Measurements from ENCODE around the gene CEP126. TPM values are rescaled to one million over a fixed set of nuclear protein-coding genes. Genes with fewer than 3 reads are reported as not detected.
A peak's percentile ranks its signal among the peaks of the same experiment; 100 is the strongest.

CEP126 gene
- total and polyA plus RNA-seq, 2 of the 13 experiments (the other 11 are each of a cell fraction or from before 2014, with no cell fraction given), result 1.4 to 1.7 TPM

GRCh38 chr11:101914738-101915426 is at the start of gene CEP126 (continued):
- TF ChIP-seq ZMAT3 (CRISPR knock-in tag; conservative IDR thresholded peaks at IDR 0.05), result 0 out of 2 replicates have a peak, but pooled peaks have one; percentile 74
- no peak for TF ChIP-seq ZNF256 (CRISPR knock-in tag; conservative IDR thresholded peaks at IDR 0.05)
- no peak for TF ChIP-seq PTBP1 (IDR thresholded peaks at IDR 0.05; ENCODE audit: low read depth, low read length, poor library complexity, severe bottlenecking)
- TF ChIP-seq ZEB1 (IDR thresholded peaks at IDR 0.05; ENCODE audit: insufficient replicate concordance, low read depth), result no peak
- TF ChIP-seq FUBP1 (CRISPR knock-in tag; IDR thresholded peaks at IDR 0.05; ENCODE audit: borderline replicate concordance), result no peak
- TF ChIP-seq ZNF564 (CRISPR knock-in tag; IDR thresholded peaks at IDR 0.05), result no peak
- TF ChIP-seq ELF4 (CRISPR knock-in tag; IDR thresholded peaks at IDR 0.05; ENCODE audit: borderline replicate concordance), result no peak
- no peak for TF ChIP-seq PAWR (CRISPR knock-in tag; IDR thresholded peaks at IDR 0.05; ENCODE audit: borderline replicate concordance)
- TF ChIP-seq ZNF605 (CRISPR knock-in tag; IDR thresholded peaks at IDR 0.05), result peak; percentile 79
- peak; percentile 83; the same call in 1 of the 2 replicates for TF ChIP-seq ZFP90 (CRISPR knock-in tag; IDR thresholded peaks at IDR 0.05; ENCODE audit: borderline replicate concordance)
- TF ChIP-seq ZNF264 (CRISPR knock-in tag; IDR thresholded peaks at IDR 0.05), result peak; percentile 51; the same call in 1 of the 2 replicates
- no peak for TF ChIP-seq ZNF639 (CRISPR knock-in tag; conservative IDR thresholded peaks at IDR 0.05)
- TF ChIP-seq RELA (CRISPR knock-in tag; IDR thresholded peaks at IDR 0.05), result no peak
- no peak for TF ChIP-seq SETDB1 (CRISPR knock-in tag; IDR thresholded peaks at IDR 0.05; ENCODE audit: borderline replicate concordance)
- no peak for TF ChIP-seq ZNF83 (CRISPR knock-in tag; IDR thresholded peaks at IDR 0.05; ENCODE audit: borderline replicate concordance)
- no peak for TF ChIP-seq ZNF660 (CRISPR knock-in tag; IDR thresholded peaks at IDR 0.05; ENCODE audit: borderline replicate concordance, low read depth)
- TF ChIP-seq ZNF749 (CRISPR knock-in tag; IDR thresholded peaks at IDR 0.05; ENCODE audit: borderline replicate concordance), result peak; percentile 91
- no peak for TF ChIP-seq PAF1 (CRISPR knock-in tag; IDR thresholded peaks at IDR 0.05)
- TF ChIP-seq TAF15 (IDR thresholded peaks at IDR 0.05; ENCODE audit: low read depth, low read length, poor library complexity, severe bottlenecking), result no peak
- 0 out of 2 replicates have a peak, but pooled peaks have one; percentile 63 for TF ChIP-seq FOXJ3 (CRISPR knock-in tag; IDR thresholded peaks at IDR 0.05; ENCODE audit: borderline replicate concordance)
- no peak for TF ChIP-seq ZNF549 (CRISPR knock-in tag; IDR thresholded peaks at IDR 0.05)
- no peak for TF ChIP-seq LRRFIP1 (CRISPR knock-in tag; conservative IDR thresholded peaks at IDR 0.05)
- no peak for TF ChIP-seq NR2F1 (CRISPR knock-in tag; IDR thresholded peaks at IDR 0.05)

Measured in HepG2 (cell line).